AG10803 (cell line): ENCODE data around the gene BRAP.
"Not testable (repeated sequence)": the region's sequence is repeated elsewhere in the genome, so short reads cannot be mapped to it uniquely, and the experiment has no call there.

Source experiments
- DNase-seq: peaks from one replicate; pipeline ENCODE4 v3.0.0; 2010; ENCODE audit warnings: low read depth
- H3K4me3 ChIP-seq: 2 replicates; pipeline ENCODE4 v1.5.1; 2011; ENCODE audit warnings: mild to moderate bottlenecking, low read length, control low read depth
- CTCF ChIP-seq: conservative IDR thresholded peaks from 2 replicates; pipeline ENCODE4 v1.5.1; 2011; ENCODE audit warnings: mild to moderate bottlenecking, low read length, control low read depth, inconsistent platforms

BRAP gene

DNA sequence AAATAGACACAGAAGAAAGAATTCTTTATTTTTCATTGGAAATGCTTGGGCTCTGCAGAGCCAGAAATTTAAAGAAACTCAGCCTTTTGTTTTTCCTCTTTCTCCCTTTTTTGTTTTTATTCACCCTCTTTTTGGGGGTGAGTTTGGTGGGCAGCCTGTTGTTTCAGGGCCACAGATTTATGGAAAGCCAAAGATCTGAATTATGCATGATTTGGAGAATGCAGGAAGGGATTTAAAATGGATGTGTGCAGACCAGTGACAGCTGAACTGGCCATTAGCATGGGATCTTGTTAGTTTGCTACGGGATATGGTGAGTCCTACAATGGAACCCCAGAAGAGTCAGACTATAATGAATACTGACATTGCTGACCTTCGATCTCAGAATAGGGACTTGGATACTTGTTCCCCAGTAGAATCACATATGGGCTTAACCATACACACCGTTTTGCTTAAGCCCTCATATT is 79.0 kb downstream of the BRAP start:
- no peak for TF ChIP-seq CTCF
- no peak for DNase-seq
- no peak overlapping the region for H3K4me3 ChIP-seq

DNA sequence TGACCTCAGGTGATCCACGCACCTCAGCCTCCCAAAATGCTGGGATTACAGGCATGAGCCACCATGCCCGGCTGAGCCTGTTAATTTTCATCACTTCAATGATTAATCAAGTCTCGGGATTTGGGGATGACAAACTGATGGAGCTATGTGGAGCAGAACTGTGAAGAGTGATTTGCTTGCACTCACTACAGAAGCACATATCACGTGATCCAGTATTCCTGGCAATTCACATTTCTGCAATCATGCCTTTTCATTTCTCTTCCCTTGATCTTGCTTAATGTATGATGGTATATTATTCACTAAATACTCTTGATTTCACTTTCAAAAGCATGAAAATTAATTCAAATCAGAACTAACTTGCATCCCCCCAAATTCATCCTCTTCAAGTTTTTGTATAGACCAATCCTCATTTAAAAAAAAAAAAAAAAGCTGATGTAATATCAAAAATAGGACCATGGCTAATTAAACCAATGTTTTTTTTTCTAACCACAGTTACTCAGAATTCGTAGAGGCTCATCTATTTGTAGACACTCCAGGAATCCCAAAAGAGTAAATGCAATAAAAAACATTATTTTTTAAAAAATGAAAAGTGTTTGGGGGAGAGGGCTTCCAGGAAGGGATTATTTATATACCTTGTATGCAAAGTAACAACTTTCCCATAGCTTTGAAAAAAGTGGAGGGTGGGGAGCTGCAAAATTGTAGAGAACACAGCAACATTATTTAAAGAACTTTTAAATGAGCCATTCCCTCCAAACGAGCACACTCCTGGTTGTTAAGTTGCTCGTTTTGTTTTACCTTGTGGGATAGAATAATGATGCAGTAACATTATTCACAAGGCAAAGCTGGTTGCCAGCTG is 79.6 kb downstream of the BRAP start:
- no peak overlapping the region for H3K4me3 ChIP-seq
- TF ChIP-seq CTCF = no peak
- no peak for DNase-seq

DNA sequence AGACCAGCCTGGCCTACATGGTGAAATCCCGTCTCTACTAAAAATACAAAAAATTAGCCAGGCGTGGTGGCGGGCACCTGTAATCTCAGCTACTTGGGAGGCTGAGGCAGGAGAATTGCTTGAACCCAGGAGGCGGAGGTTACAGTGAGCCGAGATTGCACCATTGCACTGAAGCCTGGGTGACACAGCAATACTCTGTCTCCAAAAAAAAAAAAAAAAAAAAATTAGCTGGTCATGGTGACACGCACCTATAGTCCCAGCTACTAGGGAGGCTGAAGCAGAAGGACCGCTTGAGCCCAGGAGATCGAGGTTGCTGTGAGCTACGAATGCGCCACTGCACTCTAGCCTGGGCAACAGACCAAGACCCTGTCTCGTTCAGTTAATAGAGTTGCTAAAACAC is 82.9 kb downstream of the BRAP start:
- not testable (repeated sequence) for DNase-seq, H3K4me3 ChIP-seq

DNA sequence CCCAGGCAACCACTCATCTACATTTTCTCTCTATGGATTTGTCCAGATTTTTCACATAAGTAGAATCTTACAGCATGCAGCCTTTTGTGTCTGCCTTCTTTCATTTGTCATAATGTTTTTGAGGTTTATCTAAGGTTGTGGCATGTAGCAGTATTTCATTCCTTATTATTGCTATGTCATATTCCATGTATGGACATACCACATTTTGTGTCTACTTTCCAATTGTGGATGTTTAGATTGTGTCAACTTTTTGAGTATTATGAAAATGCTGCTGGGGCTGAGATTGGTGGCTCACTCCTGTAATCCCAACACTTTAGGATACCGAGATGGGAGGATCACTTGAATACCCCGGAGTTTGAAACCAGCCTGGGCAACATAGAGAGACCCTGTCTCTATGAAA is 83.4 kb downstream of the BRAP start:
- no peak for TF ChIP-seq CTCF
- H3K4me3 ChIP-seq = no peak overlapping the region
- DNase-seq = no peak

GRCh38 chr12:111600986-111601385 is 84.8 kb downstream of the BRAP start:
- not testable (repeated sequence) for DNase-seq, H3K4me3 ChIP-seq

- no peak for TF ChIP-seq CTCF
- no peak for DNase-seq
- H3K4me3 ChIP-seq = peak overlapping the region; percentile 89
Measured at GRCh38 chr12:111600205-111600642, 85.5 kb downstream of the BRAP start.

DNA sequence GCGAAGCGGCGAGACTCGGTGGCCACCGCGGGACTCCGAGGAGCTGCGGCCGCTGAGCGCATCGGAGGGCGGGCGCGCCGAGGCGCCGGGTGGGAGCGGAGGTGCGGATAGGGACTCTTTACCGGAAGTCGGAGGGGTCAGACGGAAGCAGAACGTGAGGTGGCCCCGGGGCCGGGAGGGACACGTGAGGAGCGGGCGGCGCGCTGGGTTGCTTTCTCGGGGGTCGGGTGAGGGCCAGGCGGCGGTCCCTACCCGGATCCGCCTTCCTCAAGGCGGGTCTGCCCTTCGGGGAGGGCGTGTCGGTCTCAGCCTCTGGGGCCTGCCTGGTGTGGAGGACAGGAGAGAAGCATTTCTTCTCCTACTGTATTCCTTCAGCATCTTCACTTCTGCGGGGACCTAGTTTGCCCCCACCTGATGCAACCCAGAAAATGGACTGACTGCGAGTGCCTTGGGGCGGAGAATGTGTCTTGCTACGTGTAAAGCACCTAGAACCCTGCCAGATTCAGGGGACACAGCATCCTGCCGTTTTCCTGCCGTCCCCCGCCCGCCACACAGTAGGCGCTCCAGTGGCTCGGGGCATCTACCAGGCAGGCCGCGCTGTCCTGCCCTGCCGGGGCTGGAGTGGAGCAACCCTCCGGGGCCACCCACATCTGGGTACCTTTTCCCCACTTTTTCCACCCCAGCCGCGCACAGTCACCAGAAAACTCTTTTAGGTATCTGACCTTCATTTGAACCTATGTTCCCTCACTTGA is 86.1 kb downstream of the BRAP start:
- DNase-seq = peak; percentile 97
- no peak for TF ChIP-seq CTCF
- H3K4me3 ChIP-seq = peak overlapping the region; percentile 89
